Activated naive CD4-positive, alpha-beta T cell treated with anti-CD3 and anti-CD28 coated beads, Interleukin-2, amount 50 U/mL, for 72 hours (primary cell): ENCODE results near the gene TRIP4. TPM values are rescaled to one million over a fixed set of nuclear protein-coding genes. Genes with fewer than 3 reads are reported as not detected.

Experiments
- ATAC-seq, 2 donors: fragments of 150-1000 bp; cut with Tn5 transposase; 2 replicates each; pipeline ENCODE4 v1.10.0; 2021; ENCODE audit warnings: mild to moderate bottlenecking in 2 of 2, moderate library complexity in 2 of 2
- DNase-seq, 2 donors: peaks; one replicate each; pipeline ENCODE4 v3.0.0; 2021 to 2022; ENCODE audit warnings: low spot score in 2 of 2
- H3K27ac Mint-ChIP-seq, 2 donors: one replicate each; pipeline ENCODE4 v1.8.0; 2022; ENCODE audit warnings: mild to moderate bottlenecking in 2 of 2, mixed read lengths in 2 of 2
- H3K36me3 Mint-ChIP-seq, 2 donors: one replicate each; pipeline ENCODE4 v1.8.0; 2022; ENCODE audit warnings: mixed read lengths in 2 of 2
- H3K9me3 Mint-ChIP-seq, 2 donors: one replicate each; pipeline ENCODE4 v1.8.0; 2022; ENCODE audit warnings: mixed read lengths in 2 of 2
- total RNA-seq, 2 donors: library from RNA; stranded (reverse); gene quantifications; one replicate each; pipeline ENCODE4 v1.2.3, GENCODE V29; 2022

TRIP4 gene
- total RNA-seq, 2 donors from 2014 or later, result 21.7 to 24.7 TPM

DNA sequence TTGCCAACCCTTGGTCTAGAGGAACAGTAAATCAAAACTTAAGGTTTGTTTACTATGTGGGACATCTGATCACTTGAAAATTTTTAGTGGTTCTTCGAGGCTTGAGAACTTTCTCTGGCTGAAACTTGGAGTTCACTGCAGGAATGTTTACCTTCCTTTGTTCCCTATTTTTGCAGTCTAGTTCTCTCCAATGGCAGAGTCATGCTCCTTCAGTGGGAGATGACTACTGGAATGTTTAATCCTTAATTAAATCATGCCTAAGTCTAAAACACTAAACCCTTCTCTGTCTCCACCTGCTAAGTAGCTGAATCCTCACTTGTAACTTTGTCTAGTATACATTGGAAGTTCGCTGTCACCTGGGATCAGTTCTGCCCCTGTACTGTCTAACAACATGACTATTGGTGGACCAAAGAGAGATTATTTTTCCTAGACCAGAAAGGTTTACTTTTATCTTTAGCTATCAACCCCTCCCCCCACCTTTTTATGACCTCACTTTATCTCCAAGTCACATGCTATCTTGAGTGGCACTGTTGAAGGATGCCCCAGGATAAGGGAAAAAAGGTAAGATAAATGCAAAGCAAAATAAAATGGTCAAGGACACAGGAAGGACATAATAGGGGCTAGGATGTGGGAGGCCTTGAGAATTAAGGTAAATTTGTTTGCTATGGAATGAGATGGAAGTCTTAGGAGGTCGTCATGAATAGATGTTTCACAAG, 71.6 kb downstream of the TRIP4 start:
- ATAC-seq, result no peak
- Mint-ChIP-seq H3K36me3 (peaks cover 12 to 18% of the 10 kb centered on the region in 2 donors), H3K9me3 (no peaks in the 10 kb centered on the region), H3K27ac (peak overlapping the region in 1 of 2 donors; percentile 91)
- no peak for DNase-seq

DNA sequence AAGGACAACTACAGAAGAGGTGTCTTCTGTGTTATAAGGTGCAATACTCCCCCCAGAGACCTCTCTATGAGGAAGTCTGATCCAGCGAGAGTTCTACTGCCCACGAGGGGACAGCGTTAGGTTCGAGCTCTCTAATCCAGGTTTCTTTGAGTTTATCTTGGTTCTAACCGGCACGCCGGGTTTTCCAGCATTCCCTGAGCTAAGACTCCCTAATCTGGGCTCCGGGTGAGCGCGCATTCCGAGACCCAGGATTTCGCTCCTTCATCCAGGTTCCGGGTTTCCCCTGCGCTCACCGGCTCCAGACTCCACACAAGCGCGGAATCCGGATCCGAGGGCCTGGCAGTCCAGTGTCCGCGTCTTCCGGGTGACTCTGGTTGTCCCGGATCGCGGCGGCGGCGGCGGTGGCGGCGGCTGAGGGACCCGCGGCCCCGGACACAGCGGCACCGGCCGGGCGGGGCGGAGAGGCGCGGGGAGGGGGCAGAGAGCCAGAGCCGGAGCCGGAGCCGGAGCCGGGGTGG, 72.6 kb downstream of the TRIP4 start, which contains the start of gene ZNF609:
Gene ZNF609 (plus strand): TSS at position 373 of the 518 bp plus-strand sequence. CDS start 38,842 bp downstream, outside the sequence.
- peak; percentile 39 to 43 for ATAC-seq
- no peaks in the 10 kb centered on the region for H3K9me3 Mint-ChIP-seq
- peak; percentile 86 to 98 for DNase-seq
- H3K27ac Mint-ChIP-seq, result peak within 1 kb of the TSS; percentile 91 to 96
- peaks cover 16 to 24% of the 10 kb centered on the region in 2 donors for H3K36me3 Mint-ChIP-seq

DNA sequence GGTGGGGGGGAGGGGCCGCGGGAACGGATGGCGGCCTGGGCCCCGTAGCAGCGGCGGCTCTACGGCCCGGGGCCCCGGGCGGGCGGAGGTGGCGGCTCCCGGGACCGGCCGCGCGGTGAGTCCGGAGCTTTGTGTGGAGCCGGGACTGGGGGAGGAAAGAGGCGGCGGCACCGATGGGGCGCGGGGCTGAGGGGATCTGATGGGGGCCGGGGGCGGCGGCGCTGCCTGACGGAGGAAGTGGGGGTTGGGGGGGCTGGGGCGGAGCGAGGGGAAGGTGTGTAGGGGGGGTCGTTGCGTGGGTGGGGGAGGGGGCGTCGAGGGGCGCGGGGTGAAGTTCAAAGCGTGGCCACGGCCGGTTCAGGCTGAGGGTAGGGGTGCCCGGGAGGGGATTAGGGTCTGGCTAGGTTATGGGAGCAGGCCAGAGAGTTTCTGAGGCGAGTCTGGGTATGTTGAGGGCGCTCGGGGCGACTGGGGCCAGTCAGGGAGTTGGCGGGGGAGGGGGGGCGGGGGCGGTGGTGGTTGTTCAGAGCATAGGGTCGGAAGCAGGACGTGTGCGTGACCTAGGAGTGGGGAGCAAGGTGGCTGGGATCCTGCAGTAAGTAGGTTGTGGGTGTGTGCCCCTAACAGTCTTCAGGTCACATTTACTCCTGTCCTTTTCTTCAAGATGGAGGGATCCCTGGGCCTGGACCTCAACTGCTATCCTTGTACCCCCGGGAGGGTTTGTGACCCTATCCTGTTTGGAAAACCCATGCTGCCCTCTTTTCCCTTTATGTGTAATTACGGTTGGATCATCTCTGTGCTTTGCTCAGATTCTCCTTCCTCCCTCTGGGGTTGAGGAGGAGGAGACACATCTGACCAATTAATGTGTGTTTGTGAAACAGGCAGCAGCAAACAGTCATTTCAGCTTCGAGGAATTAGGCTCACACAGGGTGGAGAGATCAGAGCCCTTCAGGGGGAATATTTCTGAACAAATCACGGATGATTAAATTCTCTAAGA, 73.4 kb downstream of the TRIP4 start:
- DNase-seq (peak; percentile 53 to 56), ATAC-seq (peak; percentile 79 to 85)
- H3K27ac Mint-ChIP-seq, result peak overlapping the region; percentile 91 to 96
- no peaks in the 10 kb centered on the region for H3K9me3 Mint-ChIP-seq
- peaks cover 16 to 24% of the 10 kb centered on the region in 2 donors for H3K36me3 Mint-ChIP-seq

DNA sequence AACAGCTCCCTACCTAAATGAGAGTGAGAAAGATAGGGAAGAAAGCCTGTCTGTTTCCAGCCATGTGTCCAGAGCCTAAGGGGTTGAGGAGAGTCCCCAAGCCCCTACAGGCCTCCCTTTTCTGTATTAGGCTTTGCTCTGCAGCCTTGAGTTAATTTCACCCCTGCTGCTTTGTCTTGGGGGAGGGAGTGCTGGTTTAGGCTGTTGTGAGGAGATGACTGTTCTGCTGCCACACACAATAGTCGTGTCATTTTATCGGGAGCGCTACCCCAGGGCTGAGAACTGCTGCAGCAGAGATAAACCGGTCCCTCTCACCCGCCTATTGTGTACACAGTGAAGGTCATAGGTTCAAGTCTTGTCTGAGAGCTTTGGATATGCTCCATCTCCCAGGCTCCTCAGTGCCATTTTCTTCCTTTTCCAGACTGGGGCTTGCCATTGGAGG, 74.1 kb downstream of the TRIP4 start:
- no peaks in the 10 kb centered on the region for H3K9me3 Mint-ChIP-seq
- H3K36me3 Mint-ChIP-seq, result peaks cover 16 to 24% of the 10 kb centered on the region in 2 donors
- DNase-seq (peak; percentile 50 to 53), ATAC-seq (peak; percentile 47 to 67)
- peak overlapping the region; percentile 91 to 96 for H3K27ac Mint-ChIP-seq

DNA sequence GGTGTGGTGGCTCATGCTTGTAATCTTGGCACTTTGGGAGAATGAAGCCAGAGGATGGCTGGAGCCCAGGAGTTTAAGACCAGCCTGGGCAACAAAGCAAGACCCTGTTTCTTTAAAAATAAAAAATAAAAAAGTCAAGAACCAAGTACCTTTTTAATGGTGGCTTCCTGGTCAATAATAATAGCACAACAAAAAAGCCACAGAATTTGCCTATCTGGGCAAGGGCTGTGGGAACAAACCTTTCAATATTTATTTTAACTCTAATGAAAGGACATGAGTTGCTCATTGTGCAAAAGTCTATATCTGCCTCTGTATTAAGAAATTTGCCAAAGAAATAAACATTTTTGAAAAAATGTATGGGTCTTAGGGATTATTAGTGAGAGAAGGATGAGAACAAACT, 74.9 kb downstream of the TRIP4 start:
- Mint-ChIP-seq H3K27ac (peak overlapping the region; percentile 91 to 96), H3K36me3 (peaks cover 16 to 24% of the 10 kb centered on the region in 2 donors), H3K9me3 (no peaks in the 10 kb centered on the region)
- DNase-seq (no peak), ATAC-seq (no peak)

DNA sequence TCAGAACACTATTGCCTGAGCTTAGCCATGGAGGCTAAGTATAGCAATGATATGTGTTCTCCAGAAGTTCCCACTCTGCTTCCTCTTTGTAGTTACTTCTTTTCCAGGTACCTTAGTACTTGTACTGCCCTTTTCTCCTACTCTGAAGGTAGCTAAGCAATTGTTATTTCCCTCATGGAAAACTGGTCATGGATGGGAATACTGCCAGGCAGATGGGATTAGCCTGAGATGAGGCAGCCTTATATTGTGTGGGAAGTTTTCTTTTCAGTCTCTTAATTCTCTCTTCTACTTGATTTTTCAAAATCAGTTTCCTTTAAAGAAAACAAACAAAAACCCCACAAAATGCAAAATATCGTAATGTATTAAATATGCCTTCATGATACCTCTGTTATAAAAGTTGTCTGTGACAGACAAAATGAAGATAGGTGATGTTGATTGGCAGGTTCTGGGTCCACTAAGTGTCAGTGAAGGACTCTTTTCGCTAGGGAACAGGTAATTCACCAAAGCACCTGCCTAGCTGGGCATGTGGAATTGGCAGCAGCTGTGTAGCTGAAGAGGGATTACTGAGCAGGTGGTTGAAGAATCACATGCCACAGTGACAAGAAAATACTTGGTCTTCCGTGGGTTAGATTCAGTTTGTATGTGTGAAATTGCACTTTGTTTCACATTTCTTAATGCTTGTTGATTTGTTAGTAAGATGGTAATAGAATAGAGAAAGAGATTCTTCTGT, 76.8 kb downstream of the TRIP4 start:
- Mint-ChIP-seq H3K9me3 (no peaks in the 10 kb centered on the region), H3K36me3 (peaks cover 22 to 34% of the 10 kb centered on the region in 2 donors), H3K27ac (peak overlapping the region; percentile 26 to 40)
- ATAC-seq (peak in 1 of 2 donors; percentile 48), DNase-seq (peak in 1 of 2 donors; percentile 19)

DNA sequence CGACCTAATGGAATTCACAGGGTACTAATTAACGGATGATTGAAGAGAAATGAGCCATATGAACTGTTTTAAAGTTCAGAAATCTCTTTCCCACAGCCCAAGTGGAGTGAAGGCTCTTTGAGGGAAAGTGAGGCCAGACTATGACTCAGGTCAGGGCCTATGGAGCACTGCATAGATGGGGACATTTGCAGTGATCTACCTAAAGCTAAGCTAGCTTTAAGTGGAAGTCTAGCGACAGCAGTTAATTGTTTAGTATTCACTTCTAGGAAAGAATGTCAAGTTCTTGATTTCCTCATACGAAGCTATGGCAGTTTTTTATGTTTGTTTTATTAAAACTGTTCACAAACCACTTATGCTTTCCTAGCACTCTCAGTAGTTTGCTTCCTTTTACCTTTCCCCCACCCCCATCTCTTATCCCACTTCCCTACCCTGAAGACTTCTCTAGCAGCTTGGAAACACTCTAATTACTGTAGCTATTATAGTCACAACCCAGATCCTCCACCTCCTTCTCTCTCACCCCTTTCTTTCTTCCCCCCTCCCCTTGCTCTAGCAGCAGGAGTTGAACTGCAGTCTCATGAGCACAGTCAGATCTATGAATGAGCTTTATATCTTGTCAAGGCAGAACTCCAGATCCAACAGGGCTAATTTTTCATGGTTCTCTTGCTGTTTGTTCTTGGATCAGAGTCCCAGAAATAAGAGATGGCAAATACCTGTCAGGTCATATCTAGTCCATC, 78.9 kb downstream of the TRIP4 start:
- DNase-seq, result no peak
- Mint-ChIP-seq H3K36me3 (peaks cover 17 to 38% of the 10 kb centered on the region in 2 donors), H3K9me3 (no peaks in the 10 kb centered on the region), H3K27ac (peak overlapping the region in 1 of 2 donors; percentile 88)
- ATAC-seq, result no peak

DNA sequence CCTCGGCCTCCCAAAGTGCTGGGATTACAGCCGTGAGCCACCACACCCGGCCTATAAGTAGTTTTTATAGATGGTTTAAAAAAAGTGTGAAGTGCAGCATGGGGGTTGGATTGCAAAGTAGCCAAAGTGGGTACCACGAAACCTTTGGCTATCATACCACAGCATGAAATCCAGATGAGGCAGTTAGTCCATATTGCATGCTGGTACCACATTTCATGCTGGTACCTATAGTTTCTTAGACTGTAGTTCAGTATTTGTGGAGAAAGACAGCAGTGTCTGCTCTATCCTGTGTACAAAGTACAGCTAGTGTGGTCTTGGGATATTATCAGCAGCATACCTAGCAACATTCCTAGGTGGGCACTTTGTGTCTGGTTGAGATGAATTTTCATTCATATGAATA, 84.5 kb downstream of the TRIP4 start:
- peaks cover 6 to 24% of the 10 kb centered on the region in 2 donors for H3K36me3 Mint-ChIP-seq
- H3K9me3 Mint-ChIP-seq, result no peaks in the 10 kb centered on the region
- no peak for ATAC-seq
- no peak for DNase-seq
- no peak overlapping the region for H3K27ac Mint-ChIP-seq

DNA sequence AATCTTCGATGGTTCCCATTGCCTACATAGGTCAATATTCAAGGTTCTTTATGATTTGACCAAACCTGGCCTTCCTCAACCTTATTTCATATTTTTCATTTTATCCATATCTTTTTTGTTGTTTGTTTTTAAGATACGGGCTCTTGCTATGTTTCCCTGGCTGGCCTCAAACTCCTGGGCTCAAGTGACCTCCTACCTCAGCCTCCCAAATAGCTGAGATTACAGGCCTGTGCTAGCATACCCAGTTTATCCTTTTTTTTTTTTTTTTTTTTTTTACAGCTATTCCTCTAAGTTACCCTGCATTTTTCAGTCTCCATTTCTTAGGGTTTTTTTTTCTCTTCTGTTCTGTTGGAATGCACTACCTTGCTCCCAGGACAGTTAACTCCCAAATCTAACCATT, 87.2 kb downstream of the TRIP4 start:
- Mint-ChIP-seq H3K9me3 (no peaks in the 10 kb centered on the region), H3K27ac (no peak overlapping the region), H3K36me3 (peaks cover 0 to 14% of the 10 kb centered on the region in 2 donors)
- ATAC-seq, result no peak
- no peak for DNase-seq

DNA sequence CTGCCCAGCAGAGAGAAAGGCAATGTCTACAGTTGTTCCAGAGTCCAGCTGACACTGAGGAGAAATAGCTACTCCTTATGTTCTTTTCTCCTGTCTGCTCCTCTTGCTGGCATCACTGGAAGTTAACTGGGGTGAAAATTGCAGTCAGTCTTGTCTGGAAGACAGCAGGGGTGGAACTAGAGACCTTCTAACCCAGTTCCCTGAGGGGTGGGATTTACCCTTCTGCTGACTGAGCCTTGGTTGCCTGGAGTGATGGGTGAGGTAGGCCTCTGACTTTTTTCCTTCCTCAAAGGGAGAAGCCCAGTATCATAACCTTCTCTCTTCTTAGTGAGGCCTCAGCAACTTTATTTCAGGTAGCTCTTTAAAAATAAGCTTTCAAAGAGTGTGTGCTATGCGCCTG, 88.9 kb downstream of the TRIP4 start:
- Mint-ChIP-seq H3K9me3 (no peaks in the 10 kb centered on the region), H3K36me3 (peaks cover 0 to 15% of the 10 kb centered on the region in 2 donors), H3K27ac (peak overlapping the region in 1 of 2 donors; percentile 74)
- peak in 1 of 2 donors; percentile 60 for ATAC-seq
- no peak for DNase-seq

DNA sequence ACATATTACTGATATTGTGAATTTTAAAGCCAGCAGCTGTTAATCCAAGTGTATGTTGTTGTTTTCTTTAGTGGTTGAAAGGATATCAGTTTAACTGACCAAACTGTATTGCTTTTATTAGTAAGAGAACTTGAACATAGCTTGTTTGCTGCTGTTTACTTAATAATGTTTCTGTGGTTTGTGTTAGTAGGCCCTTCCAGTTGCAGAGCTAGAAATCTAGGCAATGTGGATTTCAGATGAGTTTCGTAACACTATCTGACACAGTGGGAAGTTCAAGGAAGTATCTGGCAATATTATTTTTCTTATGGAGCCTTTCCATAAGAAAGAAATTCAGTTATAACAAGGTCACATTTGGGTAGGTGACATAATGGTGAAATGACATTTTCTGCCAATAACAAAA, 91.2 kb downstream of the TRIP4 start:
- Mint-ChIP-seq H3K36me3 (peaks cover 0 to 12% of the 10 kb centered on the region in 2 donors), H3K9me3 (no peaks in the 10 kb centered on the region), H3K27ac (no peak overlapping the region)
- ATAC-seq (no peak), DNase-seq (no peak)

DNA sequence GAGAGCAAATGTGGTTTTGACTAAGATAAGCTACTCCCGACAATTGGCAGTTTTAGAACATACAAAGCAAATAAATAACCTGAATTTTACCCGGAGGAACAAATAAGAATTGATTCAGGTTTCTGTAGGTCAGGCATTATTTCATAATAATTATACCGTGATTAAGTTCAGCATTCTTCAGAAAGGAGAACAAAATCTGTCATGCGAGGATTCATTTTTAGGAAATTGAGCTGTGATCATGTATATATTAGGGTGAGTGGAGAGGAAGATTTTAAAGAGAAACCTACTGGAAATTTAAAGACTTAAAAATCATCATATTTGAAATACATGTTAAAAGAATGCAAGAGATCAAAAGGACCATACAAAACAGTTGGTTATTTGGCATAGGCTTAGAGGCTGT, 93.3 kb downstream of the TRIP4 start:
- DNase-seq (no peak), ATAC-seq (no peak)
- H3K9me3 Mint-ChIP-seq, result no peaks in the 10 kb centered on the region
- H3K27ac Mint-ChIP-seq, result peak overlapping the region in 1 of 2 donors; percentile 25
- peaks cover 0 to 15% of the 10 kb centered on the region in 2 donors for H3K36me3 Mint-ChIP-seq

DNA sequence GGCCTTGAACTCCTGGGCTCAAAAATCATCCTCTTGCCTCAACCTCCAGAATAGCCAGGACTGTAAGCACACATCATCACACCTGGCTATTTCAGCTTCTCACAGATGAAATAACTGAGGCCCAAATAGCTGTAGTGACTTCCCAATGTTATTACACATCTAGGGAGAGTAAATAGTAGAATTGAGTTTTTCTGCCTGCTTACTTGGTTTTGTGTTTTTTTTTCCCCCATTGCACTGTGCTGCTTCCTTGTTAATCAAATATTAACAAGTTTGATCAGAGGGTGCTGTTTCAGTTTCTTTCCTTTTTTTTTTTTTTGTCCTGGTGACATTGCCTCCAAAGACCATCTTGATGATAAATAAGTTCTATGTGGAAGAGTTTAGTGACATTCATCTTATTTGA, 96.1 kb downstream of the TRIP4 start:
- no peak for ATAC-seq
- Mint-ChIP-seq H3K9me3 (no peaks in the 10 kb centered on the region), H3K27ac (peak overlapping the region; percentile 60 to 81), H3K36me3 (peaks cover 0 to 13% of the 10 kb centered on the region in 2 donors)
- DNase-seq, result no peak

DNA sequence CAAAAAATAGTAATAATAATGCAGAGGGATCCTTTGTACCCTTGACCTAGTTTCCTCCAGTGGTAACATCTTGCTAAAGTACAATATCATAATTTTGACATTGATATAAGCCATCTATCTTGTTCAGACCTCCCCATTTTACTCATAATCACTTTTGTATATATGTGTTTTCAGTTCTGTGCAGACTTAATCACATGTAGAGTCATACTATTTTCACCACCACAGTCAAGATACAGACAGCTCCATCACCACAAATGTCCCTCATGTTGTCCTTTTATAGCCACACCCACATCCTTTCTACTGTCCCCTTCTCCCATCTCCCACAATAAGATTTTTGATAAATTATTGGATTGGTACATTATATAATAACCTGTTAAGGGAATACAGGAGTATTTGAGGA, 98.2 kb downstream of the TRIP4 start:
- H3K9me3 Mint-ChIP-seq, result no peaks in the 10 kb centered on the region
- no peak overlapping the region for H3K27ac Mint-ChIP-seq
- H3K36me3 Mint-ChIP-seq, result peaks cover 0 to 8% of the 10 kb centered on the region in 2 donors
- DNase-seq (no peak), ATAC-seq (peak in 1 of 2 donors; percentile 31)

DNA sequence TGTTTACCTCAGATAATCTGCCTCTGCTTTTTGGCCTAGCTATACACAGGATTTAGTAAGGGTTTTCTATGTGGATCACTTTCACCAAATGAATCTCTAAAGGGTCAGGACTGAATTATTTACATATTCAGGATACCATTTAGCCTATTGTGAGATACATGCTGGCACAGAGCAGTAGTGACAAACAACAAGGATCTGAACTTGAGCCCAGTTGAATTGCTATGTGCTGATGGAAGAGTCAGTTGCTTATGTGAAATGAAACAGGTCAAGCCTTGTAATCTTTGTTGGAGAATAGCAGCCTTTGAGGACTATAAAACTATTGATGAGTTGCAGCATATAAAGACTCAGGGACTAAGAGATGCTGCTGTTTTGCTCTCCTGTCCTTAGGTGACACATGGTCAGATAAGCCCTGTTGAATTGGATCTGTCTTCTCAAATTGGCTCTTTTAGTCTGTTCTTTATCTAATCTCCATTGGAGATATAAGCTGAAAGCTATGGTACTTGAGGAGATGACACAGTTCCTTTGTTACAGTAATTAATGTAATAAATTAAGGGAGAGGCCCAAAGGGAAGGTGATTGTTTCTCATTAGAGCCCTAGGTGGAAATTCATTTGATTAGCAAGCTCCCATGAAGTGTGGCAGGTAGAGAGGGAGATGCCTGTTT, 103.1 kb downstream of the TRIP4 start:
- H3K9me3 Mint-ChIP-seq, result no peaks in the 10 kb centered on the region
- DNase-seq (no peak), ATAC-seq (no peak)
- H3K36me3 Mint-ChIP-seq, result peaks cover 0 to under 1% of the 10 kb centered on the region in 2 donors
- peak overlapping the region in 1 of 2 donors; percentile 47 for H3K27ac Mint-ChIP-seq
